H1 (cell line): Measurements from ENCODE around the gene INPP4A. TPM values are rescaled to one million over a fixed set of nuclear protein-coding genes. Genes with fewer than 3 reads are reported as not detected.

Experiments used
- ASH2L ChIP-seq: fragments of 200-600, 300-600 bp; sonication (generic); IDR thresholded peaks from one replicate; pipeline ENCODE4 v1.7.1; 2017; ENCODE audit warnings: low read length
- CBX8 ChIP-seq: fragments of 300-800, 300-1000 bp; sonication (generic); IDR thresholded peaks from 2 replicates; pipeline ENCODE4 v1.7.1; 2016; ENCODE audit warnings: low read depth, low read length, borderline replicate concordance
- CHD7 ChIP-seq: fragments of 300-600 bp; sonication (generic); IDR thresholded peaks from 2 replicates; pipeline ENCODE4 v1.7.1; 2012; ENCODE audit warnings: low read length, moderate library complexity, mild to moderate bottlenecking, inconsistent platforms; ENCODE audit not compliant: insufficient replicate concordance
- CTCF ChIP-seq, 3 experiments: IDR thresholded peaks; 1 replicate in 2 of 3; 2 replicates in 1 of 3; pipeline versions ENCODE4 v1.5.1 to v1.6.1; 2011; ENCODE audit warnings: low read length in 3 of 3, mild to moderate bottlenecking in 3 of 3, inconsistent platforms in 2 of 3, low read depth in 1 of 3, moderate library complexity in 1 of 3; ENCODE audit not compliant: insufficient read depth in 1 of 3; ENCODE audit errors: control extremely low read depth in 1 of 3
- HDAC6 ChIP-seq: IDR thresholded peaks from one replicate; pipeline ENCODE4 v1.7.1; 2012; ENCODE audit warnings: low read depth, mild to moderate bottlenecking, inconsistent platforms, low read length, moderate library complexity
- POU5F1 ChIP-seq: IDR thresholded peaks from 2 replicates; pipeline ENCODE4 v1.6.1; 2011; ENCODE audit warnings: low read depth, mild to moderate bottlenecking, low read length, moderate library complexity
- RFX5 ChIP-seq: IDR thresholded peaks from 2 replicates; pipeline ENCODE4 v1.6.1; 2011; ENCODE audit warnings: low read depth, low read length, improper control_type of control experiment, borderline replicate concordance
- SIN3A ChIP-seq, 2 experiments: IDR thresholded peaks in 1 of 2; conservative IDR thresholded peaks in 1 of 2; 2 replicates each; pipeline ENCODE4 v1.6.1; 2011 to 2012; ENCODE audit warnings: low read length in 2 of 2, improper control_type of control experiment in 1 of 2, low read depth in 1 of 2, mild to moderate bottlenecking in 1 of 2
- TCF12 ChIP-seq: IDR thresholded peaks from 2 replicates; pipeline ENCODE4 v1.6.1; 2011; ENCODE audit warnings: low read depth, mild to moderate bottlenecking, low read length
- polyA plus RNA-seq, 7 experiments: library from polyadenylated mRNA; depleted of rRNA in 3 of 7; stranded (reverse) in 5 of 7; unstranded in 2 of 7; fragments of >200 nt in 5 of 7; fragments of 200-250 nt in 2 of 7; gene quantifications; 1 replicate in 5 of 7; 2 replicates in 1 of 7; 4 replicates in 1 of 7; pipeline versions ENCODE4 v1.2.1 to v1.2.3, GENCODE V29; 2011 to 2013; ENCODE audit warnings: missing spikeins in 2 of 7, mixed read lengths in 2 of 7
- total RNA-seq: library from RNA; stranded (reverse); fragmentation: NEBNext Ultra II Directional; extraction: Animal tissue kit (Norgen Biotek cat#: 25700); gene quantifications from 2 replicates; pipeline ENCODE4 v1.2.1, GENCODE V29; 2021

Gene INPP4A
- total and polyA plus RNA-seq, 2 of the 8 experiments (the other 6 are each of a cell fraction or from before 2014, with no cell fraction given): 25.6 to 34.3 TPM

GRCh38 chr2:98565941-98566340 lies 121.3 kb downstream of the INPP4A start (continued):
- TF ChIP-seq CHD7 (no peak), POU5F1 (no peak), SIN3A (conservative IDR thresholded peaks at IDR 0.05 in 1 of 2, IDR thresholded peaks at IDR 0.05 in 1 of 2; ENCODE audit: low read depth in 1 of 2, low read length in 2 of 2) (no peak), ASH2L (no peak), HDAC6 (no peak), RFX5 (no peak), CBX8 (no peak), CTCF (IDR thresholded peaks at IDR 0.05; ENCODE audit: control extremely low read depth in 1 of 3, insufficient read depth in 1 of 3, low read depth in 1 of 3, low read length in 3 of 3) (no peak), TCF12 (no peak)
